NCI-H2196 (cell line): ENCODE measurements around the gene LSR.

ENCODE experiments used
- DNase-seq: peaks from one replicate; lab custom pipeline; 2025; ENCODE audit not compliant: unreplicated experiment; lab: John Stamatoyannopoulos, UW

Gene LSR

GRCh38 chr19:35246466-35247092 lies 2.2 kb upstream of the LSR start:
- DNase-seq: no peak

- peak; percentile 93 for DNase-seq
Measured at GRCh38 chr19:35247526-35248309, 1.1 kb upstream of the LSR start.

GRCh38 chr19:35249146-35249847 lies 495 bp downstream of the LSR start:
- no peak for DNase-seq

- no peak for DNase-seq
Measured at GRCh38 chr19:35249848-35250711, 1.3 kb downstream of the LSR start.

GRCh38 chr19:35251456-35251855 lies 2.7 kb downstream of the LSR start:
- no peak for DNase-seq

GRCh38 chr19:35253316-35254286 lies 4.8 kb downstream of the LSR start:
- DNase-seq: no peak

- no peak for DNase-seq
Measured at GRCh38 chr19:35254341-35255297, 5.8 kb downstream of the LSR start.

GRCh38 chr19:35256566-35256965 lies 7.8 kb downstream of the LSR start:
- DNase-seq: no peak

GRCh38 chr19:35257113-35257461 lies 8.3 kb downstream of the LSR start:
- DNase-seq: no peak

GRCh38 chr19:35260694-35261304 lies 12.0 kb downstream of the LSR start:
- no peak for DNase-seq

GRCh38 chr19:35261356-35262100 lies 12.7 kb downstream of the LSR start:
- DNase-seq: no peak

- no peak for DNase-seq
Measured at GRCh38 chr19:35262101-35262761, 13.4 kb downstream of the LSR start.

GRCh38 chr19:35264268-35265125 lies 15.7 kb downstream of the LSR start:
- no peak for DNase-seq

GRCh38 chr19:35265126-35265899 lies 16.5 kb downstream of the LSR start:
- no peak for DNase-seq

- no peak for DNase-seq
Measured at GRCh38 chr19:35265900-35266519, 17.2 kb downstream of the LSR start.
